Stimulated activated CD4-positive, alpha-beta T cell treated with anti-CD3 and anti-CD28 coated beads, Interleukin-12 subunit alpha, Interleukin-12 subunit beta, amount 100 ng/mL, for 48 hours (primary cell): ENCODE data around the gene ITPR2.
"Not testable (repeated sequence)": the region's sequence is repeated elsewhere in the genome, so short reads cannot be mapped to it uniquely, and the experiment has no call there.

Experiments used
- DNase-seq, 3 donors: peaks; one replicate each; pipeline ENCODE4 v3.0.0-alpha.2; 2020; ENCODE audit warnings: low read depth in 2 of 3, low spot score in 1 of 3

The ITPR2 gene

GRCh38 chr12:26791301-26791791 lies 41.6 kb downstream of the ITPR2 start:
- no peak for DNase-seq

- DNase-seq = no peak
These were observed 42.4 kb downstream of the ITPR2 start for GRCh38 chr12:26790645-26790994.

GRCh38 chr12:26789731-26790644 lies 43.0 kb downstream of the ITPR2 start:
- no peak for DNase-seq

GRCh38 chr12:26786865-26787514 lies 46.0 kb downstream of the ITPR2 start:
- DNase-seq = no peak

- no peak for DNase-seq
These were observed 46.5 kb downstream of the ITPR2 start for GRCh38 chr12:26786491-26786864.

GRCh38 chr12:26783816-26784379 lies 49.1 kb downstream of the ITPR2 start:
- DNase-seq = not testable (repeated sequence)

- no peak for DNase-seq
These were observed 49.9 kb downstream of the ITPR2 start for GRCh38 chr12:26783131-26783526.

GRCh38 chr12:26782372-26783130 lies 50.4 kb downstream of the ITPR2 start:
- DNase-seq = no peak

GRCh38 chr12:26780656-26781055 lies 52.3 kb downstream of the ITPR2 start:
- DNase-seq = not testable (repeated sequence)

- DNase-seq = not testable (repeated sequence)
These were observed 54.7 kb downstream of the ITPR2 start for GRCh38 chr12:26778173-26778775.

- DNase-seq = no peak
These were observed 55.8 kb downstream of the ITPR2 start for GRCh38 chr12:26777236-26777635.

- DNase-seq = not testable (repeated sequence)
These were observed 57.0 kb downstream of the ITPR2 start for GRCh38 chr12:26775991-26776390.

GRCh38 chr12:26773313-26774104 lies 59.5 kb downstream of the ITPR2 start:
- no peak for DNase-seq

- DNase-seq = no peak
These were observed 61.1 kb downstream of the ITPR2 start for GRCh38 chr12:26771861-26772260.

GRCh38 chr12:26770239-26771070 lies 62.5 kb downstream of the ITPR2 start:
- no peak for DNase-seq

- no peak for DNase-seq
These were observed 63.4 kb downstream of the ITPR2 start for GRCh38 chr12:26769611-26770010.

GRCh38 chr12:26768611-26769603 lies 64.1 kb downstream of the ITPR2 start:
- DNase-seq = no peak

- no peak for DNase-seq
These were observed 65.1 kb downstream of the ITPR2 start for GRCh38 chr12:26767865-26768264.
